ENCODE data around the gene KEL. TPM values are rescaled to one million over a fixed set of nuclear protein-coding genes. Genes with fewer than 3 reads are reported as not detected.

Gene KEL
- total and polyA plus RNA-seq, 7 experiments from 2014 or later: 0.11 to 1.5 (median 0.22) TPM; not detected in 2

DNA sequence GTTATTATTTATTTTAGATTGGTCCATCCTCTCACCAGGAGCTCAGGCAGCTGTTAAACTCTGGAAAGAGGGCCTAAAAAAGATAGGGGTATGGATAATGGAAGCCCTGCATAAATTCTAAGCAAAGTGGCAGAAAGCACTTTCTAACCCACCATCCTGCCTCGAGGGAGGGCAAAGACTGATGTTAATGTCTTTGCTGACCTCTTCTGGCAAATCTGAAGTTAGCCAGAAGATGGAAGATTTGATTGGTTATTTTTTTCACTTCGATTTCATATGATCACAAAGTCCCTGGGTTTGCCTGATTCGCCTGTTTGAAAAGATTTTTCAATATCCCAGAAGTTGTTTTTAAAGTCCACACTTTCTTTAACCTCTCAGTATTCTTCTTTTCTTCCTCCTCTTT lies 39.9 kb upstream of the KEL start:
- Histone ChIP-seq H3K4me3 (ENCODE audit: low read length) (no peak overlapping the region), H3K36me3 (ENCODE audit: control insufficient read depth in 2 of 3, insufficient read depth in 3 of 3, low read length in 3 of 3) (no peaks in the 10 kb centered on the region), H3K27me3 (ENCODE audit: control insufficient read depth in 2 of 2, insufficient read depth in 2 of 2, low read length in 2 of 2) (no peaks in the 10 kb centered on the region), H3K27ac (ENCODE audit: low read depth, low read length) (no peak overlapping the region), H3K9me3 (ENCODE audit: control insufficient read depth in 2 of 3, low read length in 3 of 3) (no peaks in the 10 kb centered on the region), H3K4me1 (ENCODE audit: control insufficient read depth in 2 of 2, insufficient read depth in 2 of 2, low read length in 2 of 2) (no peaks in the 10 kb centered on the region)
- ATAC-seq (no peak), DNase-seq (peak in 1 of 9 donors; percentile 2)
- intact Hi-C loops (cut with micrococcal nuclease): loop anchor here (1.0 to 10.0 kb wide), 11 partner anchors 120 to 1025 kb away; no protein-coding TSS in a partner anchor
- H3K27ac Mint-ChIP-seq: no peak overlapping the region
- ChIA-PET CTCF (interaction anchor here (0.6 to 6.8 kb wide), 17 partner anchors 10 to 1027 kb away, joined by 3 to 57 read pairs (median 4); partner anchors contain the start of gene EPHB6), POLR2A (interaction anchor here (1.5 to 1.6 kb wide), 3 partner anchors 189 to 198 kb away, joined by 3 to 4 read pairs (median 4); no protein-coding TSS in a partner anchor)
- no peak overlapping the region for H3K4me3 Mint-ChIP-seq
- peaks cover 0 to 22% (median 0%) of the 10 kb centered on the region in 5 donors for H3K27me3 Mint-ChIP-seq
- H3K36me3 Mint-ChIP-seq: peaks cover 0 to 2% (median 0%) of the 10 kb centered on the region in 5 donors
- peaks cover 0 to 8% (median 0%) of the 10 kb centered on the region in 11 donors for H3K9me3 Mint-ChIP-seq
- H3K4me1 Mint-ChIP-seq: peaks cover 4 to 9% (median 6%) of the 10 kb centered on the region in 7 donors

DNA sequence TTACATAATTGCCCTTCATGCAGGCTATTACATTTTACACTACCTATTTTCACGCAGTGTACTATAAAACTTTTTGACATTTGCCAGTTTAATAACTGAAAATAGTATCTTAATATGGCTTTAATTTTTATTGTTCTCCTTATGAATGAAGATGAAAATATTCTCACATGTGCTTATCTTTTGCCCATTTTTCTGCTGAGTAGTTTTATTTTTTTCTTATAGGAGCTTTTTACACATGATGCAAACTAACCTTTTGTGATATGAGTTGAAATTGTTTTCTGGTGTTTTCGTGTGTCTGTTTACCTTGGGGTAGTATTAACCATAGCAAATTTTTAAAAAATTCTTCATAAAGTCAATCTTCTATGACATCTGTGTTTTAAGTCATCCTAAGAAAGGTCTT lies 38.5 kb upstream of the KEL start:
- intact Hi-C loops (cut with micrococcal nuclease): loop anchor here in 1 of 2 donors (5.0 to 10.0 kb wide), 7 partner anchors 118 to 1023 kb away; no protein-coding TSS in a partner anchor
- ChIA-PET CTCF (interaction anchor here (0.7 to 6.8 kb wide), 3 partner anchors 146 to 679 kb away, joined by 3 to 57 read pairs (median 17); partner anchors contain the start of gene EPHB6), POLR2A (no interaction called here)
- H3K27ac Mint-ChIP-seq: no peak overlapping the region
- no peak overlapping the region for H3K4me3 Mint-ChIP-seq
- H3K4me1 Mint-ChIP-seq: peaks cover 4 to 9% (median 6%) of the 10 kb centered on the region in 7 donors
- DNase-seq: no peak
- Histone ChIP-seq H3K4me3 (ENCODE audit: low read length) (no peak overlapping the region), H3K36me3 (ENCODE audit: control insufficient read depth in 2 of 3, insufficient read depth in 3 of 3, low read length in 3 of 3) (no peaks in the 10 kb centered on the region), H3K27ac (ENCODE audit: low read depth, low read length) (no peak overlapping the region), H3K27me3 (ENCODE audit: control insufficient read depth in 2 of 2, insufficient read depth in 2 of 2, low read length in 2 of 2) (no peaks in the 10 kb centered on the region), H3K9me3 (ENCODE audit: control insufficient read depth in 2 of 3, low read length in 3 of 3) (no peaks in the 10 kb centered on the region), H3K4me1 (ENCODE audit: control insufficient read depth in 2 of 2, insufficient read depth in 2 of 2, low read length in 2 of 2) (no peaks in the 10 kb centered on the region)
- peaks cover 0 to 2% (median 0%) of the 10 kb centered on the region in 5 donors for H3K36me3 Mint-ChIP-seq
- no peak for ATAC-seq
- H3K27me3 Mint-ChIP-seq: peaks cover 0 to 18% (median 0%) of the 10 kb centered on the region in 5 donors
- peaks cover 0 to 8% (median 0%) of the 10 kb centered on the region in 11 donors for H3K9me3 Mint-ChIP-seq

DNA sequence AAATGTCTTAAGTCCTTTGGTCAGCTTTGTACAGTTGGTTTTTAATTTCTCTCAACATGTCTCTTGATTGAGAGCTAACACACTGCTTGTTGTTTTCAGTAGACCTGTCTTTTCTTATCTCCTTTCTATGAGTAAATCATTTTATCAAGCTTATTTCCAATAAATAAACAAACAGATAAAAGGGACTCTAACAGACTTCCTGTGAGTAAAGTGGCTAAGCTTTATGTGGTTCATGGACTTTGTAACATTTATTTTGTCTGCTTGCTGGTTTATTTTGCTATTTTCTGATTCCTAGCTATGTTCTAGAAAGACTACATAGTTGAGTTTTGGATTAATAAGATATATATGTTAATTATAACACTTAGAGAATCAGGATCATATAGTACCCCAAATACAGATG lies 37.6 kb upstream of the KEL start:
- POLR2A ChIA-PET: no interaction called here
- peaks cover 0 to 21% (median 0%) of the 10 kb centered on the region in 5 donors for H3K27me3 Mint-ChIP-seq
- H3K27ac Mint-ChIP-seq: no peak overlapping the region
- H3K4me3 Mint-ChIP-seq: no peak overlapping the region
- DNase-seq (no peak), ATAC-seq (no peak)
- CTCF ChIA-PET: interaction anchor here (0.6 to 1.1 kb wide), 3 partner anchors 9 to 367 kb away, joined by 3 to 5 read pairs (median 3); no protein-coding TSS in a partner anchor
- H3K9me3 ChIP-seq (ENCODE audit: control insufficient read depth in 2 of 3, low read length in 3 of 3): no peaks in the 10 kb centered on the region
- H3K36me3 Mint-ChIP-seq: peaks cover 0 to 2% (median 0%) of the 10 kb centered on the region in 5 donors
- intact Hi-C loops (cut with micrococcal nuclease): loop anchor here in 1 of 2 donors (5.0 to 10.0 kb wide), 7 partner anchors 117 to 1022 kb away; no protein-coding TSS in a partner anchor
- H3K27ac ChIP-seq (ENCODE audit: low read depth, low read length): no peak overlapping the region
- peaks cover 0 to 8% (median 0%) of the 10 kb centered on the region in 11 donors for H3K9me3 Mint-ChIP-seq
- no peak overlapping the region for H3K4me3 ChIP-seq (ENCODE audit: low read length)
- peaks cover 4 to 9% (median 6%) of the 10 kb centered on the region in 7 donors for H3K4me1 Mint-ChIP-seq
- H3K27me3 ChIP-seq (ENCODE audit: control insufficient read depth in 2 of 2, insufficient read depth in 2 of 2, low read length in 2 of 2): no peaks in the 10 kb centered on the region
- H3K4me1 ChIP-seq (ENCODE audit: control insufficient read depth in 2 of 2, insufficient read depth in 2 of 2, low read length in 2 of 2): no peaks in the 10 kb centered on the region
- H3K36me3 ChIP-seq (ENCODE audit: control insufficient read depth in 2 of 3, insufficient read depth in 3 of 3, low read length in 3 of 3): no peaks in the 10 kb centered on the region

DNA sequence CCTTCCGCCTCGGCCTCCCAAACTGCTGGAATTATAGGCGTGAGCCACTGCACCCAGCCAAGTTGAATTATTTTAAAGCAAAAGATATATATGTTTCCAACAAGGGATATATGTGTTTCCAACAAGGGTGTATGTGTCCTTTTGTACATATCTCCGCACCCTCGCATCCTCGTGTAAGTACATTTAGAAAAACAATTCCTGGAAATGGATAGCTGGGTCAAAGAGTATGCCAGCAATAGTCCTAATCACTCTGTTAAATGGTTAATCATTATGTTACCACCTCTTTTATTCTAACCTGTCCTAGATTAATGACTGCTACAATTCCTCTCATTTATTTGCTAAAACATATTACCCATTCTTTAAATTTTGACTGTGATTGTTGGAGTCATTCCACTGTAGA lies 36.8 kb upstream of the KEL start:
- ChIA-PET POLR2A (no interaction called here), CTCF (interaction anchor here (1.1 to 1.2 kb wide), 2 partner anchors 10 to 217 kb away, joined by 4 to 5 read pairs; no protein-coding TSS in a partner anchor)
- no peaks in the 10 kb centered on the region for H3K4me1 ChIP-seq (ENCODE audit: control insufficient read depth in 2 of 2, insufficient read depth in 2 of 2, low read length in 2 of 2)
- Mint-ChIP-seq H3K4me1 (peaks cover 4 to 9% (median 6%) of the 10 kb centered on the region in 7 donors), H3K4me3 (no peak overlapping the region), H3K27ac (no peak overlapping the region), H3K27me3 (peaks cover 0 to 19% (median 0%) of the 10 kb centered on the region in 5 donors), H3K36me3 (peaks cover 0 to 2% (median 0%) of the 10 kb centered on the region in 5 donors), H3K9me3 (peaks cover 0 to 8% (median 0%) of the 10 kb centered on the region in 11 donors)
- no peak overlapping the region for H3K27ac ChIP-seq (ENCODE audit: low read depth, low read length)
- no peaks in the 10 kb centered on the region for H3K9me3 ChIP-seq (ENCODE audit: control insufficient read depth in 2 of 3, low read length in 3 of 3)
- H3K36me3 ChIP-seq (ENCODE audit: control insufficient read depth in 2 of 3, insufficient read depth in 3 of 3, low read length in 3 of 3): no peaks in the 10 kb centered on the region
- H3K4me3 ChIP-seq (ENCODE audit: low read length): no peak overlapping the region
- intact Hi-C loops (cut with micrococcal nuclease): no loop called here
- ATAC-seq (no peak), DNase-seq (no peak)
- no peaks in the 10 kb centered on the region for H3K27me3 ChIP-seq (ENCODE audit: control insufficient read depth in 2 of 2, insufficient read depth in 2 of 2, low read length in 2 of 2)

GRCh38 chr7:142997456-142997989 lies 35.4 kb upstream of the KEL start:
- H3K27me3 ChIP-seq (ENCODE audit: control insufficient read depth in 2 of 2, insufficient read depth in 2 of 2, low read length in 2 of 2): no peaks in the 10 kb centered on the region
- CTCF ChIA-PET: no interaction called here
- Mint-ChIP-seq H3K27ac (no peak overlapping the region), H3K4me3 (no peak overlapping the region), H3K36me3 (no peaks in the 10 kb centered on the region), H3K27me3 (peaks cover 0 to 24% (median 0%) of the 10 kb centered on the region in 5 donors), H3K9me3 (peaks cover 0 to 8% (median 0%) of the 10 kb centered on the region in 11 donors), H3K4me1 (no peaks in the 10 kb centered on the region)
- intact Hi-C loops (cut with micrococcal nuclease): no loop called here
- ATAC-seq (no peak), DNase-seq (no peak)
- POLR2A ChIA-PET: interaction anchor here (0.6 kb wide), 1 partner anchor 390 kb away, joined by 3 read pairs; no protein-coding TSS in a partner anchor
- no peak overlapping the region for H3K27ac ChIP-seq (ENCODE audit: low read depth, low read length)
- no peaks in the 10 kb centered on the region for H3K9me3 ChIP-seq (ENCODE audit: control insufficient read depth in 2 of 3, low read length in 3 of 3)
- H3K36me3 ChIP-seq (ENCODE audit: control insufficient read depth in 2 of 3, insufficient read depth in 3 of 3, low read length in 3 of 3): no peaks in the 10 kb centered on the region
- no peak overlapping the region for H3K4me3 ChIP-seq (ENCODE audit: low read length)
- no peaks in the 10 kb centered on the region for H3K4me1 ChIP-seq (ENCODE audit: control insufficient read depth in 2 of 2, insufficient read depth in 2 of 2, low read length in 2 of 2)

DNA sequence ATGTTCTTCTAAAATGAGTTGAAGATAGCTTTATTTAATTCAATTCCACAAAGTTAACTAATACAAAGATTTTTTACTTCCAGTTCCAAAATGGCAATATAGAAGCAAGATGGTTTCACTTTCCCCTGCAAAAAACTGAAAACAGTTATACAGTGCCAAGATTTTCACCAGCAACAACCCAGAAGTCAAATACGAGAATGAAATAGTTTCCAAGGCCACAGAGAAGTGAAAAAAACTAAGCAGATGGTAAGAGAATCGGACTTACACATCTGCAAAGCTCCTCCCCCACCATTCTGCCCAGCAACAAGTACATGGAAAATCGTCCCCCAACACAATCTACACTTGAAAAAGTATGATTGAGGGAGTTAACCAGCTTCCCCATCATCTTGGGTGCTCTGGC lies 30.3 kb upstream of the KEL start:
- Histone ChIP-seq H3K27ac (ENCODE audit: low read depth, low read length) (no peak overlapping the region), H3K36me3 (ENCODE audit: control insufficient read depth in 2 of 3, insufficient read depth in 3 of 3, low read length in 3 of 3) (no peaks in the 10 kb centered on the region), H3K4me3 (ENCODE audit: low read length) (no peak overlapping the region), H3K9me3 (ENCODE audit: control insufficient read depth in 2 of 3, low read length in 3 of 3) (no peaks in the 10 kb centered on the region), H3K4me1 (ENCODE audit: control insufficient read depth in 2 of 2, insufficient read depth in 2 of 2, low read length in 2 of 2) (no peaks in the 10 kb centered on the region), H3K27me3 (ENCODE audit: control insufficient read depth in 2 of 2, insufficient read depth in 2 of 2, low read length in 2 of 2) (no peaks in the 10 kb centered on the region)
- Mint-ChIP-seq H3K27ac (no peak overlapping the region), H3K4me3 (no peak overlapping the region), H3K27me3 (peaks cover 4 to 19% (median 12%) of the 10 kb centered on the region in 5 donors), H3K9me3 (peaks cover 0 to 2% (median 0%) of the 10 kb centered on the region in 11 donors), H3K4me1 (peaks cover 0 to 2% (median 0%) of the 10 kb centered on the region in 7 donors), H3K36me3 (no peaks in the 10 kb centered on the region)
- ChIA-PET POLR2A (no interaction called here), CTCF (interaction anchor here (2.0 kb wide), 2 partner anchors 11 to 223 kb away, joined by 5 to 8 read pairs; no protein-coding TSS in a partner anchor)
- intact Hi-C loops (cut with micrococcal nuclease): no loop called here
- ATAC-seq: no peak
- no peak for DNase-seq
